ENCODE results near the gene STXBP6.

- no peak for TF ChIP-seq CTCF (IDR thresholded peaks at IDR 0.05; ENCODE audit: extremely low read depth in 1 of 2, insufficient read depth in 1 of 2, low read depth in 1 of 2, low read length in 2 of 2)
- no peak for TF ChIP-seq JUN (IDR thresholded peaks at IDR 0.05; ENCODE audit: borderline replicate concordance, insufficient read depth, insufficient read length, low read depth)
- no peak for TF ChIP-seq EZH2 (IDR thresholded peaks at IDR 0.05; ENCODE audit: borderline replicate concordance, low read depth, low read length, severe bottlenecking)
- TF ChIP-seq POLR2AphosphoS5 (IDR thresholded peaks at IDR 0.05; ENCODE audit: insufficient read depth, low read depth, low read length): no peak
Measured at GRCh38 chr14:24964591-24964990, 85.4 kb downstream of the STXBP6 start.

Data from endothelial cell of umbilical vein (primary cell).